DOHH2 (cell line): Measurements from ENCODE around the gene C11orf24.

Source experiments
- CTCF ChIP-seq: fragments of 200-600 bp; sonication (generic); IDR thresholded peaks from one replicate; pipeline ENCODE4 v1.5.1; 2014; ENCODE audit warnings: antibody characterized with exemption, mild to moderate bottlenecking, low read depth, low read length; ENCODE audit not compliant: poor library complexity, severe bottlenecking
- EZH2phosphoT487 ChIP-seq: fragments of 200-600 bp; sonication (generic); IDR thresholded peaks from 2 replicates; pipeline ENCODE4 v1.6.1; 2017; ENCODE audit warnings: borderline replicate concordance, mild to moderate bottlenecking, antibody characterized with exemption, low read length, moderate library complexity, mixed read lengths

GRCh38 chr11:68266121-68266891 is 5.5 kb downstream of the C11orf24 start:
- TF ChIP-seq CTCF = no peak
- no peak for TF ChIP-seq EZH2phosphoT487
